H7 (cell line): ENCODE measurements around the gene HOXD8. TPM values are rescaled to one million over a fixed set of nuclear protein-coding genes. Genes with fewer than 3 reads are reported as not detected.

Experiments
- DNase-seq: peaks from one replicate; pipeline ENCODE4 v3.0.0; 2012
- H3K27me3 ChIP-seq: 2 replicates; pipeline ENCODE4 v1.6.0; 2011; ENCODE audit warnings: mild to moderate bottlenecking, low read length; ENCODE audit not compliant: control insufficient read depth, insufficient read depth
- H3K36me3 ChIP-seq: replicated peaks from 2 replicates; pipeline ENCODE4 v1.5.1; 2011; ENCODE audit warnings: low read length; ENCODE audit not compliant: control insufficient read depth, insufficient read depth
- H3K4me3 ChIP-seq: 2 replicates; pipeline ENCODE4 v1.5.1; 2011; ENCODE audit warnings: low read depth, mild to moderate bottlenecking, control low read depth, low read length, moderate library complexity; ENCODE audit not compliant: insufficient read depth
- total RNA-seq: library from RNA; depleted of rRNA; stranded (reverse); fragments of >200 nt; shearing (Covaris generic); gene quantifications from 2 replicates; pipeline ENCODE4 v1.2.3, GENCODE V29; 2014

The HOXD8 gene
- total RNA-seq, 1 experiment from 2014 or later = not detected

DNA sequence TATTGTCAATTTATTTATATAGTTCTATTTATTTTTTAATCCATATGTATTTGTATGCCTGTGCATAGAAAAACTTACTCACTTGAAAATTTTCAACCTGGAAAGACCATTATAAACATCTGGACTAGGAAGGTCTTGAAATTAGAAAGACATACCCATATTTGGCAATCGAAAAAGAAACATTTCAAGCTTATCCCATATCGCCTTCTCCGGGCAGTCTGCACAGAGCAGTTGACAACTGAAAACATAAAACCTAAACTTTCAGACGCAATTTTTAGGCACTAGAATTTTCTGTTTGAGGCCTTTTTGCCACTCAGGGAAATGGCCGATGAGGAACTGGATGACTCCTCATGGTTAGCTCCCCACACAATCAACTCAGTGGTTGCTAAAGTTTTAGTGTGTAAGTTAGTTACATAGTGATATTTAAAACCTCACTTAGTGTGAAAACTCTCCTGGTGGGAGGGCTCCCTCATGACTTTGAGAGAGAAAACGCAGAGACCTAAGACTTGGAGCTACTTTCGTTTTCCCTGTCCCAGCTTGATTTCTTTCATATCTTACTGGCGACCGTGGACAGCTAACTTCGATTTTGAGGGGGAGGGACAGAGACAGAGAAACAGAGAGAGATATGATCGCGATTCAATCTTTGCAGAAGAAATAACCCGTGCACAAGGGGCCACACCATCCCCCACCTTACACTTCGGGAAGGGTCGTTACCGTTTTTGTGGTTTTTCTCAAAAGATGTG is 33.1 kb upstream of the HOXD8 start:
- no peak for DNase-seq
- H3K36me3 ChIP-seq = no peaks in the 10 kb centered on the region
- peak overlapping the region; percentile 46 for H3K4me3 ChIP-seq
- peaks cover 92% of the 10 kb centered on the region for H3K27me3 ChIP-seq

DNA sequence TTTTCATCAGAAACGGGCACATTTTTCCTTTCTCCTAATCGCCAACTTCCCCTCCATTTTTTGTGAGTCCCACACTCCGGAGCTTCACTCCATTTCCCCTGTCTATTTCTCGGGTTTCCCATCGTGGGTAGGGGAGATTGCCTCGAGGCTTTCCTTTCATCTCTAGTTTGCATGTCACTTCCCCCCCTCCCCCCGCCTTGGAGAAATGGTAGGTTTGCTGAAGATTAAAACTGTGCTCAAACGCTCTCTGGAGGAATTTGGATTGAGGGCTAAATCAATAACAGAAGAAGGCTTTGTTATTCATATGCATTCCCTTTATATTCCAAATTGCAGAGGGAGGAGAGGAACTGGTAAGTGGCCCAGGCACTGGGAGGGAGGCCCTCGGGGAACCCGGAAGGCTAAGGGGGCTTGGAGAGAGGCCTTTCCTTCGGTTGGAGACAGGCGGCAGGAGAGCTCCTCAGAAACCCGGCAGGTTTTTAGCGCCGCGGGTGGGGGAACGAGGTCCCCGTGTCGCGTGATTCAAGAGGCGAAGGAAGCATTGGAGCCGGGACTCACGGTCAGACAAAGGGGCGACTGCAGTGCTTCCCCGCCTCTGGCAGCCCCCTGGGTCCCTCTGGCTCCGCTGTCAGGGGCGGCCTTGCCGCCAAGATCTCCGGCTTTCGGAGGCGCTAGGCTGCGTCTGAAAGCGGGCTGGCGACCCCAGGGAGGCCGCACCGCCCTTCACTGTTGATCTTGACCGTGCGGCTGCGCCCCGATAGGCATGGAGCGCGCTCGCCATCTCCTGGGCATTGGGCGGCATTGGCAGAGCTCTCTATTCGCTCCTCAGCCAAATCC is 32.3 kb upstream of the HOXD8 start:
- H3K36me3 ChIP-seq = no peaks in the 10 kb centered on the region
- H3K27me3 ChIP-seq = peaks cover 92% of the 10 kb centered on the region
- peak; percentile 95 for DNase-seq
- peak overlapping the region; percentile 46 for H3K4me3 ChIP-seq

DNA sequence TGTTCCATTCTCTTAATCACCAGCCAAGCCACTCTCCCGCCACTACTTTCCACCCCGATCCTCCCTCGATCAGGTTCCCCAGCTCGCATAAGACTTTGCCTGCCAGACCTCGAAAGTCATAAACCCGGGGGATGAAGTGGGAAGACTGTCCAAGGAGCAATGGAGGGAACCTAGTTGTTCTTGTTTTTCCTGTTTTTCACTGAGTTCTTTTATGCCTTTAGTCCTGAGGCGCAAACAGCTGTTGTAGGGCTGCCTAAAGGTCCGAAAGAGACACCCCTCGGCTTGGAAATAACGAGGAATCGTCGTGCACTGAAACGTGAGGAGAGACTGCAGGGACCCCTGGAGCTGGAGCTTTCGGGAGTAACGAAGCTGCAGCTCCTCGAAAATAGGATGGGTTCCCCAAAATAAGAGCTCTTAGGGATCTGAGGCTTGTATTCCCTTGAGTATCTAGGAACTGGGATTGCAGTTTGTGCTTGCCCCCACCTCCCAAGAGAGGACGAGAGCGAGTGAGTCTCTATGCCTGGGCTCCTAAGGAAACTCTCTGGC is 31.6 kb upstream of the HOXD8 start:
- peaks cover 97% of the 10 kb centered on the region for H3K27me3 ChIP-seq
- no peaks in the 10 kb centered on the region for H3K36me3 ChIP-seq
- no peak for DNase-seq
- H3K4me3 ChIP-seq = peak overlapping the region; percentile 19

DNA sequence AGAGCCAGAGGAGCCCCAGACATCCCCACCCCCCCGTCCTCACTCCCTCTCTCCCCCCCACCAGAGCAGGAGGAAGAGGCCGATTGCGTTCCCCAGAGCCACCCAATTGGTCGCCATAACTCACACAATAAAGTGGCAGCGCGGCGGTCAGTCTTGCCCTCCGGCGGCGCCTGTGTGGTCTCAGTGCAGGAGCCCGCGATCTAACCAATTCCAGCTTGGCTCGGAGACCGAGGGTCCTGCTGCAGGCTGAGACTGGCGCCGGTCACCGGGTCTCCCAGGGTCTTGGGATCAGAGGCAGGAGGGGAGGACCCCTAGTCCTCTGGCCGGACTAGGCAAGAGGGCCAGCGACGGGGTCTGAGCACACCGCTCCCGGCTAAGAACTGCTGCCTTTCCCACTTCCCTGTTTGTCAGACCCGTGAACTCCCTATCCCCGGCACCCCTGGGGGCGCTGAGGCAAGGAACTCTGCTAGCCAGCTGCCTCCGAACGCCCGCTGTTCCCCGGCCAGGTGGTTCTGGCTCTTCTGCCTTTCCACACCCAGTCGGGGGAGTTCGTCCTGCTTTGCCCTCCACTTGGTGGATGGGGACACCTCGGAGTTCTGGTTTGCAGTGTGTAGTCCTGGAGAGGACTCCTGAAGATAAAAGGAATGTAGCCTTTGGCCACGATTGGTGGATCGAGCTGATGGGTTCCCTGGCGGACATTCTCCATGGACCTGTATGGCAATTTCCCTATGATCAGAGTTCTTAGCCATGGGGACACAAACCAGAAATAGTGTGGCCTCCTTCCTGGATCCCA is 30.9 kb upstream of the HOXD8 start:
- Histone ChIP-seq H3K36me3 (no peaks in the 10 kb centered on the region), H3K27me3 (peaks cover 97% of the 10 kb centered on the region), H3K4me3 (peak overlapping the region; percentile 24)
- peak; percentile 76 for DNase-seq

DNA sequence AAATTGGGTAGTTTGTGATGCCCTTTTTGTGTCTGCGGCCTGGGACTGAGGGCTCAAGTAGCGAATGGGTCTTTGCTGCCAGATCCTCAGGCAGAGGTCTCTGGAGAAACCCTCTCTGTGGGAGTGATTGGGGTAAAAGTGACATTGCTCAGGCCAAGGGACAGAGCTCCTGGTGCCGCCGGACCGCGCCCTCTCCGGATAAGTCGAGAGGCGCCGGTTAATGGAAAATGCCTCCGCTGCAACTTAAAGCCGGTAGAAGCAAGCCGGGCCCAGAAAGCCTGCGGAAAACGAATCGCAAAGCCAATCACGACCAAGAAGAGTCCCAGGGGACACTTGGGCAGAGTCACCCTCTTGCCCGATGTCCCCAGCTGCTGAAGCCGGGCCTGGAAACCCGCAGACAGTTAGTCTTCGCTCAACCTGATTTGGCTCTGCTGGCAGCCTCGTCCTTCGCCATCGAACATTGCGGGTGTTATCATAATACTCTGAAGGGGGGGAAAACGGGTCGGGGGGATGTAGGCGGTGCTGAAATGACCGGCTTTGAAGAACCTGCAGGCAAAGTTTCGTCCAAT is 30.3 kb upstream of the HOXD8 start:
- Histone ChIP-seq H3K36me3 (no peaks in the 10 kb centered on the region), H3K4me3 (no peak overlapping the region), H3K27me3 (peaks cover 97% of the 10 kb centered on the region)
- DNase-seq = peak; percentile 50

DNA sequence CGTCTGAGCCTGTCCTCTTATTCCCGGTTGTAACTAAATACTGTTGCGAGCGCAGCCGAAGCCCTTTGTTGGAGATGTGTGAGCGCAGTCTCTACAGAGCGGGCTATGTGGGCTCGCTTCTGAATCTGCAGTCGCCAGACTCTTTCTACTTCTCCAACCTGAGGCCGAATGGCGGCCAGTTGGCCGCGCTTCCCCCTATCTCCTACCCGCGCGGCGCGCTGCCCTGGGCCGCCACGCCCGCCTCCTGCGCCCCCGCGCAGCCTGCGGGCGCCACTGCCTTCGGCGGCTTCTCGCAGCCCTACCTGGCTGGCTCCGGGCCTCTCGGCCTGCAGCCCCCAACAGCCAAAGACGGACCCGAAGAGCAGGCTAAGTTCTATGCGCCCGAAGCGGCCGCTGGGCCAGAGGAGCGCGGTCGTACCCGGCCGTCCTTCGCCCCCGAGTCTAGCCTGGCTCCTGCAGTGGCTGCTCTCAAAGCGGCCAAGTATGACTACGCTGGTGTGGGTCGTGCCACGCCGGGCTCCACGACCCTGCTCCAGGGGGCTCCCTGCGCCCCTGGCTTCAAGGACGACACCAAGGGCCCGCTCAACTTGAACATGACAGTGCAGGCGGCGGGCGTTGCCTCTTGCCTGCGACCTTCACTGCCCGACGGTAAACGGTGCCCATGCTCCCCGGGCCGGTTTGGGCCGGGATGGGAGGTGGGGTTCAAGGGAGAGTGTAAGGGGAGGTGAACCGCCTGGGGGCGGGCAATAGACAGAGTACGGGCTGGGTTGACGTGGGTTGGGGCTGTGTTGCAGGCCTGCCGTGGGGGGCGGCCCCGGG is 29.6 kb upstream of the HOXD8 start, which contains the start of gene HOXD12:
Gene HOXD12, plus strand, starts transcription at position 68 of the 819 bp plus-strand sequence. Its CDS starts 7 bp downstream, at position 75.
- Histone ChIP-seq H3K36me3 (no peaks in the 10 kb centered on the region), H3K27me3 (peaks cover 97% of the 10 kb centered on the region), H3K4me3 (peak within 1 kb of the TSS; percentile 24)
- peak; percentile 73 for DNase-seq

DNA sequence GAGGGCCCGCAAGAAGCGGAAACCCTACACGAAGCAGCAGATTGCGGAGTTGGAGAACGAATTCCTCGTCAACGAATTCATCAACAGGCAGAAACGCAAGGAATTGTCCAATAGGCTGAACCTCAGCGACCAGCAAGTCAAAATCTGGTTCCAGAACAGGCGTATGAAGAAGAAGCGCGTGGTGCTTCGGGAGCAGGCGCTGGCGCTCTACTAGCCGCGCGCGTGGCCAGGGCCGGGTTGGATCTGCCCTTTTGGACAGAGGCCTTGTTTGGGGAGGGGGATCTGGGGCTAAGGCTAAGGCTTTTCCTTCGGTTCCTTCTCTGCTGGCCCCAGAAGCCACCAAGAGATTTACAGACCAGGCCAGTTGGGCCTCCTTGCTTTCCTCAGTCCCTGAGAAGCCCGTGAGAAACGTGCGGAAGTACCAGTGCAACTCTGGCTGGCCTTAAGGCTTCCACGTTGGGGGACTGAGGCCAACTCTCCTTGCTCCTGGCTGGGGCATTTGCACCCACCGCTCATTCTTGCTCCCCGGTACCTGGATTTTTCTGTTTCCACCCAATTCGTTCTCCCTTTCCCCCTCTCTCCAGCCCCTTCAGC is 28.9 kb upstream of the HOXD8 start:
- DNase-seq = peak; percentile 47
- H3K36me3 ChIP-seq = no peaks in the 10 kb centered on the region
- H3K4me3 ChIP-seq = no peak overlapping the region
- H3K27me3 ChIP-seq = peaks cover 97% of the 10 kb centered on the region

DNA sequence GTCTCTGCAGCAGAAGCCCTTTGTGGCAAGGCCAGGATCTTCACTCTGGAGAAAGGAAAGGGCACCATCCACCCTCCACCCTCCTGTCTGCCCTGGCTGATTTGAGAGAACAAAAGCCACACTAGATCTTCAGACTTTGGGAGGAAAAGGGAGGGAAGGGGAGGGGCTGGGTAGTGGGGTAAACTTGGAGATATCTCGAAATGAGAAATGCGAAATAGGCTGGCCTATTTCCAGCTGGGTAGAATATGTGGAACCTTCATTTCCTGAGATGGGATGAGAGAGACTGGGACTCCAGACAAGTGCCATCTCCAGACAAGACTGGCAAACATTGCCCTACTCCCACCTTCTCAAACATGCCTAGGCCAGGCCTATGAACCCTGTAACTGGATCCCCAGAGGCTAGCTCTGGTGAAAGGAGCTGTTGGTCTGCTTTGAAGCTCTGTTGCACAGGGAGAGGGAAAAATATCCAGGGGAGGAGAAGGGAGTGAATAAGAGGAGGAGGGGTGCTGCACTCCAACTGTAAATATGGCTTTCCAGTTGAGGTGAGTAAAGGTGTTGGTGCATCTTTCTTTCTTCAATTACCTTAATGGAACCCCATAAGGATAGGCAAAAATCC is 28.2 kb upstream of the HOXD8 start:
- Histone ChIP-seq H3K4me3 (no peak overlapping the region), H3K36me3 (no peaks in the 10 kb centered on the region), H3K27me3 (peaks cover 97% of the 10 kb centered on the region)
- no peak for DNase-seq

DNA sequence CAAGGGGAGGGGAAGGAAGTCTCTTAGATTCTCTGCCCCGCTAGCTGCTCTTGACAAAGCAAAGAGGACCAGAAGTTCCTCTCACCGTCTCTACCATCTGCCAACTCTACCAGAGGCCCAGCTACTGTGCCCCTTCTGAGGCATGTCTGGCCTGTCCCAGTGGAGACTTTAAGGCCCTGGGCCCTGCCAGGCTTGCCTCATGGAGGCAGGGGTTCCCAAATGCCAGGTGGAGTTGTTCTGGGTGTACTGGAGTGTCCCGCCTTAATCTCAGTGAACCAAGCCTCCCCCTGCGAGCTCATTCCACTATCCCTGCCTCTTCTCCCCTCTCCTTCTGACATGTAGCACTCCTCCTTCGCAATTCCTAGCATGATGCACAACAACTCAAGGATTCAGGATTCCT is 27.7 kb upstream of the HOXD8 start:
- Histone ChIP-seq H3K36me3 (no peaks in the 10 kb centered on the region), H3K4me3 (no peak overlapping the region), H3K27me3 (peaks cover 96% of the 10 kb centered on the region)
- no peak for DNase-seq

DNA sequence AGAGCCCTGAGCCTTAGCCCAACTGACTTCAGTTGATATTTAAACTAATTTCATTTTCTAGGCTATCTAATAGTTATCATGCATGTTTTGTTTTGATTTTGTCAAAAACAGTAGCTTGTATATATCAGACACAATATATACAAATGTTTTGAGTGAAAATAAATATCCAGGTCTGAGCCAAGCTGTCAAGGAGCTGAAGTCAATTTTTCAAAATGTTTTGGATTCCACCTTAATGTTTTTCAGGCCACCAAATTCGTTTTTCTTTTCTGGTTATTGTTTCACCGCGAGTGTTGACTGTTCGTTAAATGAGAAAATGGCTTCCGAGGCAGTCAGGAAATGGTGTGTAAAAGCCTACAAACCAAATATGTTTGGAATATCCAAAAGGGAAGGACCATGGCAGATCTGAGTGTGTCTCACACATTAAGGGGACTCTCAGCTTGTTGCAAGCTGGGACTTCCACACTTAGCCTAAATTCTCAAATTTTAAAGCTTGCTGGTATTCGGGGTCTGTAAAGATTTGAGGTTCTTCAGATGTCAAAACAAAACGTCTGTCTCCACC is 27.1 kb upstream of the HOXD8 start:
- Histone ChIP-seq H3K4me3 (no peak overlapping the region), H3K36me3 (no peaks in the 10 kb centered on the region), H3K27me3 (peaks cover 99% of the 10 kb centered on the region)

DNA sequence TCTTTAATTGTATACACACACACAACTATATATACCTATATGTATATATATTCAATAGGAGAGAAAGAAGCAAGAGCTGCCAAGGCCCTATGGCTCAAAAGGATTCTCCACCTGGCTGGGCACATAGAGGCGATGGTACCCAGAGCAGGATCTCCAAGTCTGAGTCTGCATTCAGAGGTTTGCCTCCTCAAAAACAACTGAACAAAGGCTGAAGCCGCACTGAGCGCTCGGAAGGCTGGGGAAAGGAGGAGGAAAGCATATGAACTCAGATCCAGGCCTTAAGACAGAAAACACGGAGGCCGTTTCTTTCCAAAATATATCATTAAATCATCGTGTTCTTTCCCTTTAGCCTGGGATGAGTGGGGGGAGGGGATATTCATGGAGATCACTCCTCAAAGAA is 26.3 kb upstream of the HOXD8 start:
- DNase-seq = no peak
- no peak overlapping the region for H3K4me3 ChIP-seq
- peaks cover 98% of the 10 kb centered on the region for H3K27me3 ChIP-seq
- H3K36me3 ChIP-seq = no peaks in the 10 kb centered on the region

More for the DNA sequence above, 27.1 kb upstream of the HOXD8 start:
- DNase-seq = no peak

DNA sequence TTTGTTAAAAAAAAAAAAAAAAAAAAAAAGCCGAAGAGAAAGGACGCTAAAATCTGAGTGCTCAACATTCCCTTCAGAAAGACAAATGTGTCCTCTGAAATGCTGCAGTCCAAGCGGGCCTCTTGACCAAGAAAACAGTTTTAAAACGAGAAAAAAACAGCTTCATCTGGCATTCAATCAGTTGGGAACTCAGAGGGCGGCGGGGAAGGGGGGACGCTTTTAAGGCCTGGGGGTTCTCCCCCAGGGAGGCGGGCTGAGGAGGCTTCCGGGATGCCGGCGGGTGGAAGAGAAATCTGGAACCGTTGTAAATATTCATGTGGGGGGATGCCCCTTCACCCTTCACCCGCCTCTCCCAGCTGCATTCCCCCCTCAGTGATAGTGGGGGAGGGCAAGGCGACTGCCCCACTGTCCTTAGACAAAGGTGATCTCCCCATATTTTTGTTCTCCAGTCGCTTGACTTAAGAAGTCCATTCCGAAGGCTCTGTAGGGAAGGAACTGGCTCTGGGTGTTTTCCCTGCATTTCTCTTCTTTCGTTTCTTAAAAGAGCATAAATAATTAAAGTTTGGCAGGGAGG is 25.7 kb upstream of the HOXD8 start:
- Histone ChIP-seq H3K36me3 (no peaks in the 10 kb centered on the region), H3K27me3 (peaks cover 98% of the 10 kb centered on the region), H3K4me3 (no peak overlapping the region)
- peak; percentile 62 for DNase-seq
